ENCODE measurements around the gene ARID5B. TPM values are rescaled to one million over a fixed set of nuclear protein-coding genes. Genes with fewer than 3 reads are reported as not detected.

The ARID5B gene
- total RNA-seq, 1 donor from 2014 or later: 50.6 TPM

GRCh38 chr10:62072901-62073300 is 171.4 kb downstream of the ARID5B start:
- no peak for DNase-seq (ENCODE audit: low spot score)

GRCh38 chr10:62073429-62073828 is 171.9 kb downstream of the ARID5B start:
- no peak for DNase-seq (ENCODE audit: low spot score)

- DNase-seq (ENCODE audit: low spot score): no peak
Observed at GRCh38 chr10:62075414-62075813, 173.9 kb downstream of the ARID5B start.

DNA sequence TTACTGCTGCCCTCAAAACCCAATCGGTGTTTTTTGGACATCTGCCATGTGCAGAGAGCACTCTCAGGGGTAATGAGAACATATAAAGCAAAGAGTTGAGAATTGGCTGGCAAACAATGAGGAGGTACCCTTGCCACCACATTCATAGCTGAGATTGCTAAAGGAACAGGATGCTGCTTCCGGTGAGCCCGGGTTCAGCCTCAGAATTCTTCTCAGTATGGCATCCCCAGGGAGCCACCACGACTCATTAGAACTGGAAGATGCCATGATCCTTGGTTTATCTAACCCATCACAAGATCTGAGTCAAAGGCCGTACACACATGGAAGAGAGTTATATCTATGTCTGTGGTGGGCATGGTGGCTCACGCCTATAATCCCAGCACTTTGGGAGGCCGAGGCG is 174.4 kb downstream of the ARID5B start:
- DNase-seq (ENCODE audit: low spot score): no peak

GRCh38 chr10:62076891-62077290 is 175.4 kb downstream of the ARID5B start:
- DNase-seq (ENCODE audit: low spot score): no peak

DNA sequence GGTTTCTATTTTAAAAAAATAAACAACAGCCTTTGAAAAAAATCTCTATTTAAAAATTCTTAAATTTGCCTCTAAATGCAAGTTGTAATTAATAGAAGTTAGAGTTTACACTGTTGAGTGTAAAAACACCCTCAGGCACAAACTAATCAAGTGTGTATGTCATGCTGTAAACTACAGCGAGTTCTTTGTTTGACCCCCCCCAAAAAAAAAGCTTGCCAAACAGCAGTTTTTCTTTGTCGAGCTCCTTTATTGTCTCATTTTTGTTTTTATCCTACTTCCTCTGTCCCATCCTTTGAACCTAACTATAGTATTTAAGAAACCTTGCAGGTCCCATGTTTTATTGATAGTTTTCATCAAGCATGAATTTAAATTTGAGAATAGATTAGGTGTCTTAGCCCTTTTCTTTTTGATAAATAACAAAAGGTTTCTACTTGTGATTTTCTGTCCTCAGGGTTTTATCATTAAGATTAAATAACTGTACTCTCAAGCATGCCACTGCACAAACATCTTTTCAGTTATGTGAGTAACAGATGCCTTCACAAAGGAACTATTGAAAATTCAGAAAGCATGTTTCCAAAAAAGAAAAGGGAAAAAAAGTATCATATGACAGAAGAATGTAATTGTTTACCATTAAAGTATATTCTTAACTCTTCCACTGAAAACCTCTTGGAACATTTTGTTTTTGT is 176.0 kb downstream of the ARID5B start:
- no peak for DNase-seq (ENCODE audit: low spot score)

- DNase-seq (ENCODE audit: low spot score): no peak
Observed at GRCh38 chr10:62079885-62080559, 178.5 kb downstream of the ARID5B start.

- DNase-seq (ENCODE audit: low spot score): no peak
Observed at GRCh38 chr10:62080905-62081304, 179.4 kb downstream of the ARID5B start.

GRCh38 chr10:62081341-62082270 is 180.1 kb downstream of the ARID5B start:
- no peak for DNase-seq (ENCODE audit: low spot score)

DNA sequence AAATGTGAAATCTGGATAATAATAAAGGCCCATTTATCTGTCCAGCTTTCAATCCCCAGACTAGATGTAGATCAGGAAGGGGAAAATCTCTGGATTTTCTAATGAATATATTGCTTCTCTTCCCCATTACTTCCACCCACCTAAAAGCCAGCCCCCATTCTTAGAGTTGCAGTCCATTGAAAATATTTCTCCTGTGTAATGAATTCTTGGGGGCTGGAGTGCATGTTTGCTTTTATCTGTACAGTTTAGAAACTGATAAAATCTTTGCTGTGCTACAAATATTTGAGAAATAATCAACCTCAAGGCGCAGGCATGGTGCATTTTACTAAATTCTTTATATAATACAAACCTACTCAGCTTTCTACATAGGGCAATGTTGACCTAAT is 180.8 kb downstream of the ARID5B start:
- DNase-seq (ENCODE audit: low spot score): no peak

DNA sequence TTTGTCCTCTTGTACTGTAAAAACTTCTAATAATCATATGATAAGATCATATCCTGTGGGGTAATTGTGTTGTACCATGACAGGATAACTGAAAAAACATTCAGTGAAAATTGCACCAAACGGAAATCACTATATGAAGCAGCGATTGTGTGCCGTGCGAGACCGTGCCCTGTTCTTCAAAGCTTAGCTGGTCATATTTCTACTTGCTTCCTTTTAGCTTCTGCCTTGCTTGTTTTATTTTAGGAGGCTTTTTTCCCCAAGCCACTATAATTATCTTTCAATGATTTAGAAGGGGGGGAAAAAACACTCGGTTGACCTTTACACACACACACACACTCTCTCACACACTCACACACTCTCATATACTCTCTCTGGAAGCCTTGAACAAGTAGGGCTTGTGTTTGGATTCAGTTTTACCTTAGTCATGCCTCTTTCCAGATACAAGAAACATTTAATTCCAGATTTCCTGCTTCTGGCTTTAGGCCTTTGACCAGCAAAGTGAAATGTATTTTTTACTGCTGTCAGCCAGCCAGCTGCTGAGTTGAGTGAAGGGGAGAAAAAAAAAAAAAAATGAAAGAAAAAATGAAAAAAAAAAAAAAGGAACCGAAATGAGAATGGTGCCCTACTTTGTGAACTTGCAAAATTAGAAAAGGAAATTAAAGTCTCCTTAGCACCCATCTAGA is 181.4 kb downstream of the ARID5B start:
- DNase-seq (ENCODE audit: low spot score): no peak

- no peak for DNase-seq (ENCODE audit: low spot score)
Observed at GRCh38 chr10:62083412-62084267, 182.1 kb downstream of the ARID5B start.

- no peak for DNase-seq (ENCODE audit: low spot score)
Observed at GRCh38 chr10:62084451-62084850, 183.0 kb downstream of the ARID5B start.

DNA sequence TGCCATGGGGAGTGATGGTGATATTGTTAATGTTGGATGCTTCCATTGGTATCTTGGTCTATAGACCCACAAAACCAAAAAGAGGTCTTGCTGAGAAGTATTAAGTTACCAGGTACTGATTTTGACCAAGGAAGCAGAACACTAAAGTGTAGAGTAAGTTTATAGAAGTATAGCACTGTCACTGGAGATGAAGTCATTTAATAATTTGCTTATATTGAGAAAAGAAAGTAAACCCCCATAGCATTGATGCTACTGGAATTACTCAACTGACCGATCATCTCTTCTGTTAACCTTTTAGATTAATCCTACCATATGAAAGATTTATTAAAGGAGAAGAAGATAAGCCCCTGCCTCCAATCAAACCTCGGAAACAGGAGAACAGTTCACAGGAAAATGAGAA is 183.9 kb downstream of the ARID5B start:
- no peak for DNase-seq (ENCODE audit: low spot score)

- no peak for DNase-seq (ENCODE audit: low spot score)
Observed at GRCh38 chr10:62085821-62086220, 184.3 kb downstream of the ARID5B start.

DNA sequence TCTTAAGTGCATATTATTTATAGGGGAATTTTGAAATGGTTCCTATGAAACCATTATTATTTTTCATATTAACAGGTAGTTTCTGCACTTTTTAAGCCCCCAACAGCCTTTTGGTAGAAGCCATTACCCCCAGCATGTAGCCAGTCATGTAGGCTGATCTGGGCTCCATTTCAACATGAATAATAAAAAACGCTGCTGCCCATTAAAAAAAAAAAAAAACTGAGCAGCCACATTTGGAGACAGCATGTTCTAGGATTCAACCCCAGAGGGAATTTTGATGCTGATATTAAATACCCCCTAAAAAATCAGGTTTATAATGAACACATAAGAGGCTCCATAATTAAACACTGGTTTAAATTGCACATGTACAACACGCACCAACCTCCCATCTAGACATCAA is 185.8 kb downstream of the ARID5B start:
- no peak for DNase-seq (ENCODE audit: low spot score)

- no peak for DNase-seq (ENCODE audit: low spot score)
Observed at GRCh38 chr10:62088786-62089185, 187.3 kb downstream of the ARID5B start.

- DNase-seq (ENCODE audit: low spot score): no peak
Observed at GRCh38 chr10:62092301-62093030, 191.0 kb downstream of the ARID5B start.

GRCh38 chr10:62093863-62094291 is 192.4 kb downstream of the ARID5B start:
- no peak for DNase-seq (ENCODE audit: low spot score)
